ENCODE measurements around the gene MIPOL1.
"Not testable (repeated sequence)": the region's sequence is repeated elsewhere in the genome, so short reads cannot be mapped to it uniquely, and the experiment has no call there.

MIPOL1 gene

DNA sequence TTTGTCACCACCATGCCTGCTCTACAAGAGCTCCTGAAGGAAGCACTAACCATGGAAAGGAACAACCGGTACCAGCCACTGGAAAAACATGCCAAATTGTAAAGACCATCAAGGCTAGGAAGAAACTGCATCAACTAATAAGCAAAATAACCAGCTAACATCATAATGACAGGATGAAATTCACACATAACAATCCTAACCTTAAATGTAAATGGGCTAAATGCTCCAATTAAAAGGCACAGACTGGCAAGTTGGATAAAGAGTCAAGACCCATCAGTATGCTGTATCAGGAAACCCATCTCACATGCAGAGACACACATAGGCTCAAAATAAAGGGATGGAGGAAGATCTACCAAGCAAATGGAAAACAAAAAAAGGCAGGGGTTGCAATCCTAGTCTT lies 97.5 kb downstream of the MIPOL1 start:
- not testable (repeated sequence) for DNase-seq

DNA sequence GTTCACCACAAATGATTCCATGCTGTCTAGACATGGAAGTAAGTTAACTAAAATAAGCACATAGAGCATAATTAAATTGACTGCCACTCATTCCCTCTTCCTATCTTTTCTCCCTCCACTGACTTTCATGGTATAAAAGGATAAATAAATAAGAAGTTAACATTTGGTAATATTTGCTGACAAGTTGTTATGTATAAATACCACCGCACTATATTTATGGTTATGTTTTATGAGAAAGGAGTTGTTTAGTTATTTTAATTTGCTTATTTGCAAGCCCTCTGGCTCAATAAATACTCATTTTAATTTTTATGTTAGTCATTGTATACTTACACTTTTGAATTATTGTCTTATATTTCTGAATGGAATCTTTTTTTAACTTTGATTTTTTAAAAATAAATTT lies 113.5 kb downstream of the MIPOL1 start:
- DNase-seq, result no peak

DNA sequence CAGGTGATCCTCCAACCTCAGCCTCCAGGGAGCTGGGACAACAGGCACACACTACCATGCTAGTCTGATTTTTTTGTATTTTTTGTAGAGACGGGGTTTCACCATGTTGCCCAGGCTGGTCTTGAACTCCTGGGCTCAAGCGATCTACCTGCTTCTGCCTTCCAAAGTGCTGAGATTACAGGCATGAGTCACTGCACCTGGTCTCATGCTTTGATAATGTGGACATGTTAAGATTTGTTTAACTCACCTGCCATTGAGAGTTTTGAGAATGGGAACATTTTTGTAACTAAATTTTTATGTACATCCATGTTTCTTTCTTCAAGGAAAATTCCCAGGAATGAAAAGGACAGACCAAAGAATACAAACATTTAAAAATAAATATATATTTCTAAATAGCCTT lies 121.2 kb downstream of the MIPOL1 start:
- DNase-seq, result no peak

DNA sequence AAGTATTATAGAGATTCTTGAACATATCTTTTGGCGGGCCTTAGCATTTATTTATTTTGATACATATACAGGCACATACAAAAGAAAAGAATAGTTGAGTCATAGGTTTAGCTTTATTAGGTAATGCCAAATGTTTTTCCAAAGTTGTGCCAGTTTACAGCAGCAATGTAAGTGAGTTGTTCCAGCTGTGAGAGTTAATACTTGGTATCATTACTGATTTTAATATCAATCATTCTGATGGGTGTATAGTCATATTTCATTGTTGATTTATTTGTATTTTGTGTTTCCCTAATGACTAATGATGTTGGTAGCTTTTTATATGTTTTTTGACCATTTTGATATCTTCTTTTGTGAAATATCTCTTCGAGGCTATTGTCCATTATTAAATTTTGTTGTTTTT lies 122.4 kb downstream of the MIPOL1 start:
- DNase-seq, result no peak

DNA sequence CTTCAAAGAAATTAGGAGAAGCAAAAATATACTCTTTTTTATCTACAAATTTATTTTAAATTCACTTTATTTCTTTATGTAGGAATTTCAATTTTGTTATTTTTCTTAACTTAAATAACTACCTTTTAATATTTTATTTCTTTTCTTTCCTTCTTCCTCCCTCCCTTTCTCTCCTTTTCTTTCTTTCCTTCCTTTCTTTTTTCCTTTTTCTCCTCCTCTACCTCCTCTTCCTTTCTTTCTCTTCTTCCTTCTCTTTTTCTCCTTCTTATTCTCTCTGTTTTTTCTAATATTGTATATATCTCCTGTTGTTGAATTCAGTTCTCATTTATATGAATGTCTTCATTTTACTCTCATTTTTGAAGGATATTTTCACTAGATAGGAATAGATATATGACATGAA lies 127.6 kb downstream of the MIPOL1 start:
- no peak for DNase-seq

DNA sequence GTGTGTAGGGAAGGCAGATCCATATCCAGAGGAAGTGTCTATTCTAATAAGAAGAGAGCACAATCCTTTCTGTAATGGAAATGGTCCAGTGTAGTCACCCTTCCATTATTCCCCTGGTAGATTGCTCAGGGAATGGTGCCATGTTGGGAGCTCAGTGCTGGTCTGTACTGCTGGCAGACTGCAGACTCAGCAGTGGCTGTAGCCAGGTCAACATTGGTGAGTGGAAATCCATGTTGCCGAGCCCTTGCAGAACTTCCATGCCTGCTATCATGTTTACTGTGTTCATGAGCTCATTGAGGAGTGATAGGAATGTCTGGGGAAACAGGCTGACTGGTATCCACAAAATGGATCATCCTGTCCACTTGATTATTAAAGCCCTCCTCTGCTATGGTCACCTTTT lies 128.7 kb downstream of the MIPOL1 start:
- no peak for DNase-seq

DNA sequence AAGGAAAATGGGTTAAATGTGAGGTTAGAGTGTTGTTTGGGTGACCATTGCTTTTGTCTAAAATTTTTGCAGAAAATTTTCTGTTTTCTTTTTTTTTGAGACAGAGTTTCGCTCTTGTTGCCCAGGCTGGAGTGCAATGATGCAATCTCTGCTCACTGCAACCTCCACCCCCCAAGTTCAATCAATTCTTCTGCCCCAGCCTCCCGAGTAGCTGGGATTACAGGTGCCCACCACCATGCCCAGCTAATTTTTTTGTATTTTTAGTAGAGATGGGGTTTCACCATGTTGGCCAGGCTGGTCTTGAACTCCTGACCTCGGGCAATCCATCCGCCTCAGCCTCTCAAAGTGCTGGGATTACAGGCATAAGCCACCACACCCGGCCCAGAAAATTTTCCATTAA lies 130.2 kb downstream of the MIPOL1 start:
- not testable (repeated sequence) for DNase-seq

DNA sequence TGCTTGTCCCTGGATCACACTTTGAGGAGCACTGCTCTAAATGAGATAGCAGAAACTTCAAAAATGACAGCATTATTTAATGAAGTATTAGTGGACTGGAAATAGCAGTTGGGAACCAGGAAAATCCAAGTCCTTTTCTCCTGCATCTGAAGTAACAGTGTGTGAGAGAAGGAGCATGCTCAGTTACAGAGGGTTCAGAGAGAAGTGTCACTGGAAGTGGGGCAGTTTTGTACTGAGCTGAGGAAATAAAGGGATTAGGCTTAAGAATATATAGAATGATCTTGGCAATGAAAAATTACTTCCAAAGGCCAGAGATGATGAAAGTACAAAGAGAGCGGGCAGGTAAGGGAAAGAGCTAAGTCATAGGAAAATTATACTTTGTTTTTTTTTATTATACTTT lies 130.9 kb downstream of the MIPOL1 start:
- no peak for DNase-seq

DNA sequence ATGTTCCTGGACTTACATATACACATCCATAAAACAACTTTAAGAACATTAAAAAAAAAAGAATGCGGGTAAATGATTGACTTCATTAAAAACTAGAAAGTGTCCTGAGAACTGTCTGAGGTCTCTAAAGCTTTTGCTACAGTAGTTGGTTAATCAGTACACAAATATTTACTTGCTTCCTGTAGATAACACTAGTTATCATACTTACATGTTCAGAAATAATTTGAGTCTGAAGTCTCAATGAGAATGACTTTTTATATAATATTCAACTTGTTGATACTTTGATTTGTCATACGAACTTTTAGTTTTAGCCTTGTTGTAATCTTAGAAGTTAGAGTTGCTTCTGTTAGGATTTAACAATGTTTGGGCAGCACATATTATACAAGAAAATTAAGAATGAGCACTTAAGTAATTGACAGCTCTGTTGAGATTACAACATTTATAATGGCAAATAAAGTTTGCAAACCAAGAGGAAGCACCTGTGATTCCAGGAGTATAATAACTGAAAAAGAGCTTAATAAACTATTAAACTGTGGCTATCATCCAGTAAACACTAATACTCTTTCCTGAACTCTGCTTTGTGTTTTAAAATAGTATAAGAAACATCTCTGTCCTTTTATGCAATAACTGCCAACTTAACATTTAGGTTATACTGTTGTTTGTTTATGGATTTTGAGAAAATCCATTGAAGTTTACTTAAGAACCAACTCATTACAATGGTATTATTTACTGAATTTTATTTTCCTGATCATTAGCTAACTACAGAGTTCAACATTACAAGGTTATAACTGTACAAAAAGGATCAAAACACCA lies 131.7 kb downstream of the MIPOL1 start:
- no peak for DNase-seq

DNA sequence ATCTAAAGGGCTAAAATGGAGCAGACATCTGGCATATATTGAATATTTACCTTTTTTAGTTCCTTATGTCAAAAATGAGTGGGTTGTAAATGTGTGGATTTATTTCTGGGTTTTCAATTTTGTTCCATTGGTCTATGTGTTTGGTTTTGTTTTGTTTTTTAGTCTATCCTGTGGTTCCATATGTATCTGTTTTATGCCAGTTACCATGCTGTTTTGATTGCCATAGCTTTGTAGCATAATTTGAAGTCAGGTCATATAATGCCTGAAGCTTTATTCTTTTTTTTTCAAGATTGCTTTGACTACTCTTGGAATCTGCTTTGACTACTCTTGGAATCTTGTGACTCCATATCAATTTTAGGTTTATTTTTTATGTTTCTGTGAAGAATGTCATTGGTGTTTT lies 133.2 kb downstream of the MIPOL1 start:
- no peak for DNase-seq

DNA sequence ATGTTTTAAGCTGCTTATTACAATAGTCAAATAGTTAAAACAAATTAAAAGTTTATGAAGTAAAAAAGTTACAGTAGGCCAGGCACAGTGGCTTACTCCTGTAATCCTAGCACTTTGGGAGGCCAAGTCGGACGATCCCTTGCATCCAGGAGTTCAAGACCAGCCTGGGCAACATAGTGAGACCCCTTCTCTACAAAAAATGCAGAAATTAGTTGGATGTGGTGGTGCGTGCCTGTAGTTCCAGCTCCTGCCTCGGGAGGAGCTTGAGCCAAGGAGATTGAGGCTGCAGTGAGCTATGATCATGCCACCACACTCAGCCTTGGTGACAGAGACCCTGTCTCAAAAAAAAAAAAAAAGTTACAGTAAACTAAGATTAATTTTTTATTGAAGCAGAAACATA lies 142.6 kb downstream of the MIPOL1 start:
- DNase-seq, result no peak

DNA sequence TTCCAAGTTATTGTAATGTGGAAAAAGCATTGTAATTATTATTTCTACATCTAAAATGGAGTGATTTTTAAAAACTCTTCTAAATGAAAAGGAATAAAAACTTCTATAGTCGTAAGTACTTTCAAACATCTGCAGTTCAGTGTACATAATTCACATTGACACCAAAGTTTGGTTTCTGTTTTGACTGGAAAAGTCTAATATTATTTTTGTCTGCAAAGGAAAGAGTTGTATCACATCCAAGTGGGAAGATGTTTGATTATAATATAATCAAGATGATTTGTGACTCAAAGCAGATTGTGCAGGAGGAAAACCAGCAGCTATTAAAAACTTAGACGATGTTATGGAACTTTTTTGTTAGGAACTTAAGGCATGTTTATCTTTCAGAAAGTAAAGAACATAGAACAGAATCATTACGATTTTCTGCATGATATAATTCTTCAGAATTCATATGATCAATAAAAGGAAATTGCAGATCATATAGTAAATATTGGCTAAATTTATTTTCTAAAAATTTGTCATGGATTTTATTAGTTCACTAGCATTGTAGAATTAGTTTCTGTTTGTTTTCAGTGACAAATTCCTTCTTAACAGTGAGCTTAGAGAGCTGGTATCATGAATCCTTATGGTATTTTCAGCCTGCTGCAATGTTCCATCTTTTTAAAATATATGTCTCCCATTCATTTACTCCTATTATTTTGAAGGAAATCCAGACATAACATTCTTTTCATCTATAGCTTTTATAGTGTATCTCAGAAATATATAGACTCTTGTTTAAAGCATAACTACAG lies 145.8 kb downstream of the MIPOL1 start:
- DNase-seq, result no peak

DNA sequence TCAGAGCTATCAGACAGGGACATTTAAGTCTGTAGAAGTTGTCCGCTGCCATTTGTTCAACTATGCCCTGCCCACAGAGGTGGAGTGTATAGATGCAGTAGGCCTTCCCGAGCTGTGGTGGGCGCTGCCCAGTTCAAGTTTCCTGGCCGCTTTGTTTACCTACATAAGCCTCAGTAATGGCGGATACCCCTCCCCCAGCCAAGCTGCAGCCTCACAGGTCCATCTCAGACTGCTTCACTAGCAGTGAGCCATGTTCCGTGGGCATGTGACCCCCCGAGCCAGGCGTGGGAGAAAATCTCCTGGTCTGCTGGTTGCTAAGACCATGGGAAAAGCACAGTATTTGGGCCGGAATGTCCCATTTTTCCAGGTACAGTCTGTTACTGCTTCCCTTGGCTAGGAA lies 165.9 kb downstream of the MIPOL1 start:
- no peak for DNase-seq

DNA sequence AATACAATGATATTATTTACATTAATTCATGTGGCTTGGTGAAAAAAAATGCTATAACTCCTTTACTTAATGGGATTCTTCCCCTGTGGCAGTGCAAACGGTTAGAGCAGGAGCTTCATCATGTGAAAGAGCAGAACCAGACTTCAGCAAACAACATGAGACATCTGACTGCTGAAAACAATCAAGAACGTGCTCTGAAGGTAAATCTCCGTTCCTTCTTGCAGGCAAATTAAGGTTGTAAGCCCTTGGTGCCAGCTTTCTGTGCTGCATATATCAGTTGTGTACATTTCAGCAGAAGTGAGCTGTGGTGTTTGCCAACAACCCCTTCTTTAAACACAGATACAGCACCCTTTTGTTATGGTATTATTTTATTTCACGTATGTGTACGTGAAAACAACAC lies 171.7 kb downstream of the MIPOL1 start:
- DNase-seq, result no peak

DNA sequence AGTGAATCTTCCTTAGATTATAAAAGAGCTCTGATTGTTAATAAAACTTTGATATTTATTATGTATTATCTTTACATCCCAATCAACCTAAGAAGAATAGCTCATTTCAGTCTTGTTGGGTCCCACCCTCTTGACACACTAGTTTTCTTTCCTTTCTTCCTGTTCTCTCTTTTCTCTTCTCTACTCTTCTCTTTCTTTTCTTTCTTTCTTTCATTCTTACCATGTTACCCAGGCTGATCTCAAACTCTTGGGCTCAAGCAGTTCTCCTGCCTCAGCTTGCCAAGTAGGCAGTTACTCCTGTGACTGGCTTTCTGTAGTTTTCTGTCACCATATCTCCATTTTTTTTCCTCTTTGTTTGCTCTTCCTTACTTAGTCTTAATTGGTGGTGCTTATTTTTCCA lies 177.8 kb downstream of the MIPOL1 start:
- no peak for DNase-seq

DNA sequence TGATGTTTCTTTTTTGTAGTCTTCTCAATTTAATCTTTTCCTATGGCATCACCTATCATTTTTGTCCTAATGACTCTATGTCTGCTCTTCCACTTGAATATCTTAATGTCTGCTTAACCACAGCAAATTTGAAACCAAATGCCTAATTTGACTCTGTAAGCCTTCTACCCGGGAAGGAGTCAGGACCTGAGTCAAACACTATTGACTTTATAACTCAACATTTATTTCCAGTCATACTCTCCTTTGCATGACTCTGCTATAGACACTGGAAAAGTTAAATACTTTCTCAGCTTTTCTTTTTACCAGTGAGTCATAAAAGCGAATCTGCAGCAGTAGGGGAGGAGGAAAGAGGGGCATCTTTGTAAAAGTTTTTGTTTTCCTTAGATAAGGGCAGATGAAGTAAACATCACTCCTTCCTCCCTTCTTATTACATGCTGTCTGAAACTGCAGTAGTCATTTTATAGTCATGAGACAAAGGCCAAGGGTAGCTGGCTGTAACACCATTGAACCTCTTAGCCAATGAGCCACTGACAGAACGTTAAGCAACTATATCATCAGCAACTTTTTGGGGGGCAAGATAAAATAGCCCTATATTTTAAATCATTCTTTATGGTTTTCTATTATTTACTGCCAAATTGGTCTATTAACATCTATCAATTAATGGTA lies 179.3 kb downstream of the MIPOL1 start:
- no peak for DNase-seq

DNA sequence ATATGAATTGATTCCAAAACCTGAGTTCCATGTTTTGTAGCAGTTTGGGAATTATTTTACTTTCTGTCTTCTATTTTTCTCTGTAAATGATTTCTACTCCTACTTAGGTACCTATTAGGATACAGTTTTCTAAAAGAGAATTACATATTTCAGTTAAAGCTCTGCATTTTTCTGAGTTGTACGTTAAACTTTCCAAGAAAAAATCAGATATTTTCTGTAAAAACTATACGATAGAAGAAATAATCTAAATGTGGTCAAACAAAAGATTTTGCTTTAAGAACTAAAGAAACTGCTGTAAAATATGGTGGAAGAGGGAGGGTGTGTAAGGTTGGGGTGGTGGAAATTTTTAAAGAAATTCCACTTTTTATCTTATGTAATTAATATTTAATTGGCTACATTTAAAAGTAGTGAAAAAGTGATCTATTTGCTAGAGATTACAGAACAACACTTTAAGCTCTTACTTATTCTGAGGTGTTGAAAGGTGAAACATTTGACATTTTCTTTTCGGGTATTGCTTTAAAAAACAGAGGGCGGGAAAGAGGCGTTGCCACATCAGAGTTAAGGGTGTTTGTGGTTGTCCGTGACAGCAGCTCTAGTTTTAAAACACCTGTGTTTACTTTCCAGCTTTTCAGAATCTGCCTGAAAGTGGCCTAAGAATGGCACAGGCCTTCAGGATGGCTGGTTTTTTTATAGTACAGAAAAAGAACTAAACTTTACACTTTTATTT lies 187.3 kb downstream of the MIPOL1 start:
- DNase-seq, result no peak

DNA sequence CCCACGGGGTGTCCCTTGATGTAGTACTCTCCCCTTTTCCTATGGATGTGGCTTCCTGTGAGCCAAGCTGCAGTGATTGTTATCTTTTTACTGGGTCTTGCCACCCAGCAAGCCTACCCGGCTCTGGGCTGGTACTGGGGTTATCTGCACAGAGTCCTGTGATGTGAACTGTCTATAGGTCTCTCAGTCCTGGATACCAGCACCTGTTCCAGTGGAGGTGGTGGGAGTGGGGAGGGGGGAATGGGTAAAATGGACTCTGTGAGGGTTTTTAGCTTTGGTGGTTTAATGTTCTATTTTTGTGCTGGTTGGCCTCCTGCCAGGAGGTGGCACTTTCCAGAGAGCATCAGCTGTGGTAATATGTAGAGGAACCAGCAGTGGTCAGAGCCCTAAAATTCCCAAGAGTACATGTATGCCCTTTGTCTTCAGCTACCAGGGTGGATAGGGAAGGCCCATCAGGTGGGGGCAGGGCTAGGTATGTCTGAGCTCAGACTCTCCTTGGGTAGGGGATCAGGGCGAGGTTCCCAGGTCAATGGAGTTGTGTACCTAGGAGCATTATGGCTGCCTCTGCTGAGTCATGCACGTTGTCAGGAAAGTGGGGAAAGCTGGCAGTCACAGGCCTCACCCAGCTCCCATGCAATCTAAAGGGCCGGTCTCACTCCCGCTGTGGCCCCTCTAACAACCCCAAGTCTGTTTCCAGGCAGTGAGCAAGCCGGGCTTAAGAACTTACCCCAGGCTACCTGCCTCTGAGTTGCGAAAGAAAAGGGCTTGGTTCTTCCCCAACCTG lies 199.6 kb downstream of the MIPOL1 start:
- DNase-seq, result not testable (repeated sequence)

DNA sequence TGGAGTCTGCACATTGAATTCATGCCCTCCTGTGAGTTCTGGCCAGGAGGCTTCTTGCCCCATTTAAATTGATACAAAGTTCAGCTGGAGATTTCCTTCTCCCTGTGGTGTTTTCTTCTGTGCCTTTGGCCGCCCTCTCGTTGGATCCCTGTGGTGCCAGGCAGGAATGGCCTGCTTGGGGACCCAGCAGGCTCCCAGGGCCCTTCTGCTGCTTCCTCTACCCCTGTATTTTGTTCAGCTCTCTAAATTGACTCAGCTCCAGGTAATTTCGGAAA lies 200.1 kb downstream of the MIPOL1 start:
- DNase-seq, result no peak

DNA sequence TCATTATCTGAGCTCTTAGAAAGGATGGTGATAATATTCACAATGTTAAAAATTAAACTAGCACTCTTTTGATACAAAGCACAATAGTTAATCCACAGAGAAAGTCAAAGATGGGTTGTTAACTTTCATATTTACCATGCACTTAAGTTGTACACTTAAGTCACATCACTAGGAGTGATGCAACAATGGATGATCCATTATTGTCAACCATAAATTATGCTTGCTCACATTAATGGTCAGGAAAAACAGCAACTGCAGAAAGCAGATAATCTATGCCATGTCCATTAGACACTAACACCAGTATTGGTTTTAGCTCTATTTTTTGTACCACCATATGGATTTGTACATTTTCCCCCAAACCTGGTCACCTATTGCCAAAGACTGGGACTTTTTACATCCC lies 201.8 kb downstream of the MIPOL1 start:
- no peak for DNase-seq

DNA sequence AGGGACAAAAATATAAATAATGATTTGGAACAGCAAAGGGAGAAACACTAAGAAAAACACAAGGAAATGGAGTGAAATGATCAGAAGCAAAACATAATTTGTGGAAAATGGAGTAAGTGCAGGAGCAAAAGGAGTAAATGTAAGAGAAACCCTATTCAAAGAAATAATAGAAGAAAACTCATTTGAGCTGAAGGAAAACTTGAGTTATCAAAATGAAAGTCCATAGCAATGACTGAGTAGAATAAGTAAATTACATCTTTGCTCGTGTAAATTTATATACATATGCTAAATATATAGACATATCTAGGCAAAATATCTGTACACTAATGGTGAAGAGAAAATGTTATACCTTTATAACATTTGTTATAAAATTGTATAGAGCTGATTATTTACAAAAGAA lies 203.4 kb downstream of the MIPOL1 start:
- no peak for DNase-seq

DNA sequence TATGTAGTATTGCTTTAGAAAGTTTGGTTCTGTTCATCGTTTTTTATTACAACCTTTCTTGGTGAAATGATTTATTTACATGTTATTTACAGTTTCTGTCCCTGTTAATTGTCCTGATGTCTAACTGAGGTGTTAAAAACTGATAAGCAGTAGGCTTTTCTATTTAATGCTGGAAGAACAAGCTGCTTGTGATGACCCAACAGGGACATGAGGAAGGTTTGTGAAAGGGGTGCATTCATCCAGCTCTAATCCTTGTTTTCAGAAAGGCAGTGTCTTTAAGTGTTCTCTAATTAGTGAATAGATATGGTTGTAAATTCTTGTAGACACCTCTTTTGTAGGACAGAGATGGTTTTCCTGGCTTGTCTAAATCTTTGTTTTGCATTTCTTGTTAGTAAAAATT lies 205.9 kb downstream of the MIPOL1 start:
- DNase-seq, result no peak

DNA sequence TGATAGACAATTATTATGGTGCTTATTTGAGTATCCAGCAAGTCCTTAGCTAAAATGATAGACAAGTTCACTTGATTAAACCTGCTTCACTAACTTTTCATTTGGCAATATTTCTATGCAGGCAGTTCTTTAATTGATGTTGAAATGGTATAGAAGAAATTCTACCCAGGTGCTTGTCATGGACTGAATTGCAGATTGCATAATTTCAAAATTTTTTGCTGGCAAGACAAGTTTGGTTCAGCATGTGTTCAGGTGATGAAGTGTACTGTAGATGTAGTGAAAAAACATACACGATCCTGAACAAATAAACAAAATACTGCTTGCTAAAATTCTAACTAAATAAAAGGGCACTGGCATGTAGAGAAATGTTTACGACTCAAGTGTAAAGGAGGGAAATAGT lies 208.4 kb downstream of the MIPOL1 start:
- no peak for DNase-seq

All from CD4-positive, alpha-beta T cell treated with Interleukin-12 subunit alpha and Interleukin-12 subunit beta, for 1 hour (primary cell).